Stomach (tissue), 4 donors: Measurements from ENCODE around the gene ETS1.

Experiments
- CTCF ChIP-seq, 7 experiments: fragments of 450-650 bp in 4 of 7; fragments of 200-600 bp in 3 of 7; sonication (generic) in 3 of 7; IDR thresholded peaks; one replicate each; pipeline ENCODE4 v1.5.1; 2016 to 2019; ENCODE audit warnings: antibody characterized with exemption in 7 of 7, control low read depth in 2 of 7, mild to moderate bottlenecking in 1 of 7
- EP300 ChIP-seq: sonication (generic); formaldehyde crosslinking; IDR thresholded peaks from one replicate; pipeline ENCODE4 v1.6.1; 2017; ENCODE audit warnings: antibody characterized with exemption
- POLR2AphosphoS5 ChIP-seq, 3 donors: sonication (generic); formaldehyde crosslinking; IDR thresholded peaks; one replicate each; pipeline ENCODE4 v1.6.1; 2016; ENCODE audit warnings: antibody characterized with exemption in 3 of 3

- TF ChIP-seq CTCF (IDR thresholded peaks at IDR 0.05), result no peak
- no peak for TF ChIP-seq EP300
- TF ChIP-seq POLR2AphosphoS5 (IDR thresholded peaks at IDR 0.05), result no peak
Measured at GRCh38 chr11:128585498-128586238, 1.7 kb downstream of the ETS1 start.
